ENCODE data around the gene MAPT. TPM values are rescaled to one million over a fixed set of nuclear protein-coding genes. Genes with fewer than 3 reads are reported as not detected.

Gene MAPT
- total RNA-seq, 2 donors from 2014 or later, result 11.7 to 14.7 TPM

- intact Hi-C loops (cut with DNase I), result no loop called here
Measured at GRCh38 chr17:46042925-46043324, 148.6 kb downstream of the MAPT start.

GRCh38 chr17:46043606-46044005 is 149.3 kb downstream of the MAPT start:
- Histone ChIP-seq H3K4me3 (no peak overlapping the region), H3K27ac (no peak overlapping the region), H3K4me1 (replicated peaks) (peaks cover 3% of the 10 kb centered on the region), H3K9me3 (no peaks in the 10 kb centered on the region), H3K27me3 (replicated peaks; ENCODE audit: insufficient read depth) (no peaks in the 10 kb centered on the region), H3K36me3 (peaks cover 0 to 12% of the 10 kb centered on the region in 2 donors)
- intact Hi-C loops (cut with DNase I), result no loop called here
- 58% methylated on average over 3 of the region's 3 CpGs for WGBS
- no peak for DNase-seq (ENCODE audit: low spot score)
- no peak for TF ChIP-seq CTCF (IDR thresholded peaks at IDR 0.05)
- TF ChIP-seq POLR2A (IDR thresholded peaks at IDR 0.05), result no peak
- no peak for TF ChIP-seq POLR2AphosphoS5 (IDR thresholded peaks at IDR 0.05)

More at GRCh38 chr17:46042925-46043324, 148.6 kb downstream of the MAPT start:
- H3K4me3 ChIP-seq, result no peak overlapping the region
- H3K27ac ChIP-seq, result no peak overlapping the region
- no peak for DNase-seq (ENCODE audit: low spot score)
- peaks cover 3% of the 10 kb centered on the region for H3K4me1 ChIP-seq (replicated peaks)
- WGBS, result 63% methylated on average over 3 of the region's 3 CpGs
- no peaks in the 10 kb centered on the region for H3K9me3 ChIP-seq
- peaks cover 0 to 15% of the 10 kb centered on the region in 2 donors for H3K36me3 ChIP-seq
- no peaks in the 10 kb centered on the region for H3K27me3 ChIP-seq (replicated peaks; ENCODE audit: insufficient read depth)
- TF ChIP-seq POLR2AphosphoS5 (IDR thresholded peaks at IDR 0.05), result no peak
- no peak for TF ChIP-seq POLR2A (IDR thresholded peaks at IDR 0.05)
- TF ChIP-seq CTCF (IDR thresholded peaks at IDR 0.05), result no peak

- peaks cover 0 to 4% of the 10 kb centered on the region in 2 donors for H3K36me3 ChIP-seq
- peak; percentile 92 for DNase-seq (ENCODE audit: low spot score)
- H3K4me1 ChIP-seq (replicated peaks), result peaks cover 3% of the 10 kb centered on the region
Measured at GRCh38 chr17:46044286-46044928, 150.1 kb downstream of the MAPT start.

GRCh38 chr17:46044989-46045388 is 150.6 kb downstream of the MAPT start:
- peaks cover under 1% of the 10 kb centered on the region for H3K4me1 ChIP-seq (replicated peaks)
- WGBS, result 56% methylated on average over 2 of the region's 2 CpGs
- H3K27ac ChIP-seq, result no peak overlapping the region
- no peak for DNase-seq (ENCODE audit: low spot score)
- H3K36me3 ChIP-seq, result peaks cover 0 to 6% of the 10 kb centered on the region in 2 donors
- H3K9me3 ChIP-seq, result no peaks in the 10 kb centered on the region
- intact Hi-C loops (cut with DNase I), result loop anchor here (1.0 kb wide), 1 partner anchor 146 kb away; no protein-coding TSS in a partner anchor
- no peak overlapping the region for H3K4me3 ChIP-seq
- H3K27me3 ChIP-seq (replicated peaks; ENCODE audit: insufficient read depth), result no peaks in the 10 kb centered on the region
- TF ChIP-seq POLR2A (IDR thresholded peaks at IDR 0.05), result no peak
- TF ChIP-seq POLR2AphosphoS5 (IDR thresholded peaks at IDR 0.05), result no peak
- no peak for TF ChIP-seq CTCF (IDR thresholded peaks at IDR 0.05)

More at GRCh38 chr17:46044286-46044928, 150.1 kb downstream of the MAPT start:
- intact Hi-C loops (cut with DNase I), result no loop called here
- Histone ChIP-seq H3K4me3 (no peak overlapping the region), H3K9me3 (no peaks in the 10 kb centered on the region), H3K27me3 (replicated peaks; ENCODE audit: insufficient read depth) (no peaks in the 10 kb centered on the region), H3K27ac (peak overlapping the region in 1 of 2 donors; percentile 22)
- TF ChIP-seq POLR2AphosphoS5 (IDR thresholded peaks at IDR 0.05) (peak; percentile 92), POLR2A (IDR thresholded peaks at IDR 0.05) (no peak), CTCF (IDR thresholded peaks at IDR 0.05) (peak; percentile 49 to 94 (median 92))
- 28% methylated on average over 5 of the region's 5 CpGs for WGBS

- no peaks in the 10 kb centered on the region for H3K4me1 ChIP-seq (replicated peaks)
- no peak for DNase-seq (ENCODE audit: low spot score)
- H3K36me3 ChIP-seq, result peaks cover 0 to 8% of the 10 kb centered on the region in 2 donors
- no peak overlapping the region for H3K4me3 ChIP-seq
- no peak overlapping the region for H3K27ac ChIP-seq
- no peaks in the 10 kb centered on the region for H3K27me3 ChIP-seq (replicated peaks; ENCODE audit: insufficient read depth)
- no peaks in the 10 kb centered on the region for H3K9me3 ChIP-seq
- 76% methylated on average over 3 of the region's 3 CpGs for WGBS
- TF ChIP-seq POLR2AphosphoS5 (IDR thresholded peaks at IDR 0.05), result no peak
- no peak for TF ChIP-seq CTCF (IDR thresholded peaks at IDR 0.05)
- TF ChIP-seq POLR2A (IDR thresholded peaks at IDR 0.05), result no peak
- intact Hi-C loops (cut with DNase I), result loop anchor here (1.0 kb wide), 1 partner anchor 146 kb away; no protein-coding TSS in a partner anchor
Measured at GRCh38 chr17:46045639-46046038, 151.3 kb downstream of the MAPT start.

All from prostate gland (tissue), 2 donors.